NCI-H1048 (cell line): ENCODE data around the gene CRELD2.
"Not testable (repeated sequence)": the region's sequence is repeated elsewhere in the genome, so short reads cannot be mapped to it uniquely, and the experiment has no call there.

Experiments used
- DNase-seq: peaks from one replicate; lab custom pipeline; 2025; lab: John Stamatoyannopoulos, UW

CRELD2 gene

GRCh38 chr22:49945042-49945794, 26.8 kb downstream of the CRELD2 start:
- DNase-seq: not testable (repeated sequence)

- no peak for DNase-seq
These were observed 28.3 kb downstream of the CRELD2 start for GRCh38 chr22:49946612-49947295.

GRCh38 chr22:49947296-49947622, 28.8 kb downstream of the CRELD2 start:
- no peak for DNase-seq

GRCh38 chr22:49948116-49948957, 29.9 kb downstream of the CRELD2 start:
- no peak for DNase-seq

GRCh38 chr22:49948958-49949913, 30.8 kb downstream of the CRELD2 start:
- no peak for DNase-seq

- no peak for DNase-seq
These were observed 31.5 kb downstream of the CRELD2 start for GRCh38 chr22:49949914-49950292.

GRCh38 chr22:49950396-49950994, 32.1 kb downstream of the CRELD2 start:
- DNase-seq: no peak

GRCh38 chr22:49951000-49951677, 32.7 kb downstream of the CRELD2 start:
- DNase-seq: no peak

GRCh38 chr22:49951678-49951985, 33.2 kb downstream of the CRELD2 start:
- DNase-seq: no peak

- DNase-seq: no peak
These were observed 33.8 kb downstream of the CRELD2 start for GRCh38 chr22:49951986-49952896.

GRCh38 chr22:49953027-49953679, 34.7 kb downstream of the CRELD2 start:
- DNase-seq: no peak

GRCh38 chr22:49953680-49954344, 35.4 kb downstream of the CRELD2 start:
- no peak for DNase-seq

GRCh38 chr22:49954354-49954753, 35.9 kb downstream of the CRELD2 start:
- DNase-seq: no peak

- no peak for DNase-seq
These were observed 36.7 kb downstream of the CRELD2 start for GRCh38 chr22:49954991-49955580.

GRCh38 chr22:49955581-49956417, 37.4 kb downstream of the CRELD2 start:
- no peak for DNase-seq

GRCh38 chr22:49956418-49956770, 38.0 kb downstream of the CRELD2 start:
- DNase-seq: no peak
